Thymus (tissue), 11 donors: ENCODE data around the gene GALP. TPM values are rescaled to one million over a fixed set of nuclear protein-coding genes. Genes with fewer than 3 reads are reported as not detected.
"Not testable (repeated sequence)": the region's sequence is repeated elsewhere in the genome, so short reads cannot be mapped to it uniquely, and the experiment has no call there.

Experiments
- DNase-seq, 9 donors: peaks; one replicate each; pipeline ENCODE4 v3.0.0-alpha.2; 2013; ENCODE audit warnings: low spot score in 9 of 9, low read depth in 6 of 9, missing footprints in 1 of 9
- H3K27ac ChIP-seq, 2 donors: one replicate each; pipeline ENCODE4 v1.5.1; 2013; ENCODE audit warnings: control low read depth in 1 of 2, low read depth in 1 of 2, low read length in 1 of 2, mild to moderate bottlenecking in 1 of 2, moderate library complexity in 1 of 2
- H3K27me3 ChIP-seq, 2 donors: one replicate each; pipeline ENCODE4 v1.5.1; 2013; ENCODE audit warnings: low read length in 1 of 2; ENCODE audit not compliant: control insufficient read depth in 2 of 2, insufficient read depth in 1 of 2
- H3K36me3 ChIP-seq, 2 donors: one replicate each; pipeline ENCODE4 v1.5.1; 2013; ENCODE audit warnings: low read length in 1 of 2, mild to moderate bottlenecking in 1 of 2, moderate library complexity in 1 of 2; ENCODE audit not compliant: control insufficient read depth in 2 of 2, insufficient read depth in 2 of 2
- H3K4me1 ChIP-seq, 2 donors: one replicate each; pipeline ENCODE4 v1.5.1; 2013; ENCODE audit warnings: low read length in 2 of 2; ENCODE audit not compliant: control insufficient read depth in 2 of 2, insufficient read depth in 2 of 2
- H3K4me3 ChIP-seq, 2 donors: one replicate each; pipeline ENCODE4 v1.5.1; 2013; ENCODE audit warnings: low read length in 2 of 2, control low read depth in 1 of 2, mild to moderate bottlenecking in 1 of 2
- H3K9me3 ChIP-seq, 2 donors: one replicate each; pipeline ENCODE4 v1.5.1; 2013; ENCODE audit warnings: low read length in 1 of 2, mild to moderate bottlenecking in 1 of 2; ENCODE audit not compliant: control insufficient read depth in 2 of 2, insufficient read depth in 1 of 2
- WGBS: extraction: QIAGEN DNeasy Blood & Tissue Kit; methylation state at CpG from one replicate; pipeline ENCODE4 v1.1.7; 2013; 5-methylcytosine and 5-hydroxymethylcytosine counted together
- polyA plus RNA-seq: library from polyadenylated mRNA; stranded (reverse); fragments of 200-250 nt; gene quantifications from one replicate; pipeline ENCODE4 v1.2.3, GENCODE V29; 2013
- total RNA-seq: library from RNA; stranded (reverse); fragments of 120-200 nt; gene quantifications from one replicate; pipeline ENCODE4 v1.2.4, GENCODE V29; 2013
- donor health status: healthy.

GALP gene
- total and polyA plus RNA-seq, 2 donors, result 0.39 TPM; not detected in 1

DNA sequence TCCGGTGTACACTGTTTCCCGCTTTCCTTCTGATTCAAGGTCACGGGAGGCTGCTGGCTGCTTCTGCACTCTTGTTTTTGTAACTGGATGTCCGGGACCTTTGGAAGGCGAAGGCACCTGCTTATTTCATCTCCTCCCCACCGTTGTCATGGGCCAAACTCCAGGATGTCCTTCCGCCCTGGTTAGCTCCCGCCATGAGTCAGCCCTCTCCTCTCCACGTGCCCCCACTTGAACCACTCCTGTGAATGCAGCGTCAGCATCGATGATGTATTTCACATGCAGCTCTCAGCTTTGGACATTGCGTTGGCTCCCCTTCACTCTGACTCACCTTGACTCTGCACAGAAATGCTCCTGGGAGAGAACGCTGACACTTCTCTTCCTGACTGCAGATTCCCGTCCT lies 5.5 kb upstream of the GALP start:
- DNase-seq, result no peak
- Histone ChIP-seq H3K4me1 (no peaks in the 10 kb centered on the region), H3K27me3 (no peaks in the 10 kb centered on the region), H3K27ac (no peak overlapping the region), H3K4me3 (no peak overlapping the region), H3K36me3 (no peaks in the 10 kb centered on the region), H3K9me3 (no peaks in the 10 kb centered on the region)
- 84% methylated on average over 14 of the region's 14 CpGs for WGBS

DNA sequence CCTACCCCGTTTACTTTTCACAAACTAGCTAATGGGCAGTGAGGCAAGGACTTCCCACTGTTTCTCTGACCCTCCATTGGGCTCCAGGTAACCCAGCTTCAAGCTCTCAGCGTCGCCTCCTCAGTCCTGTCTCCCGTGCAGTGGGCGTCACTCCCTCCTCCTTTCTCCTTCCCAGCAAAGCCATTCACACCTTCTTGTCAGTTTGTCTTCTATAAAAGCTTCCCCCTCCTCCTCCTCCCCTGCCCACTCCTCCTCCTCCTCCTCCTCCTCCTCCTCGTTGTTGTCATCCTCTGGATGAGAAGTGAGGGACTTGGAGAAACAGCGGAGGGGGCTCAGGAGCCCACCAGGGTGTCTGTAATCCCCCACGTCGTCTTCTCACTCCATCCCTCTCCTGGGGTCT lies 1.7 kb upstream of the GALP start:
- Histone ChIP-seq H3K9me3 (no peaks in the 10 kb centered on the region), H3K4me1 (no peaks in the 10 kb centered on the region), H3K27me3 (no peaks in the 10 kb centered on the region), H3K36me3 (no peaks in the 10 kb centered on the region), H3K4me3 (no peak overlapping the region), H3K27ac (no peak overlapping the region)
- 66% methylated on average over 9 of the region's 9 CpGs for WGBS
- DNase-seq, result no peak

DNA sequence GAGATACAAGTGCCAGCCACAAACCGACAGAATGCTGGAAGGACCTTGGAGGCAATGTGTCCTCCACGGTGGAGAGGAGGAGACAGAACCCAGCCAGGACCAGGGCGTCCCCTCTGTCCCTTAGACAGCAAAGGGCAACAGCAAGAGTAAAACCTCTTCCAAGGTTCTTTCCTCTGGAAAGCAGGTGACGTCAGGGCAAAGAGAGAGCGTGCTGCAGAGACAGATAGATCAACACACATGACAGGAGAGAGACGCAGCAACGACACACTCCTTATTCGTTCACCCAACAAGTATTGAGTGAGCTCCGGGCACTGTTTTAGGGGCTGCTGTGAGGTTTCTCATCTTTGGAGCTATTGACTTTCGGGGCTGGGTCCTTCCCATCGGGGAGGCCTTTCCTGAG lies 1.3 kb upstream of the GALP start:
- Histone ChIP-seq H3K27ac (no peak overlapping the region), H3K9me3 (no peaks in the 10 kb centered on the region), H3K4me1 (no peaks in the 10 kb centered on the region), H3K27me3 (no peaks in the 10 kb centered on the region), H3K36me3 (no peaks in the 10 kb centered on the region), H3K4me3 (no peak overlapping the region)
- DNase-seq, result no peak
- WGBS, result 78% methylated on average over 11 of the region's 11 CpGs

DNA sequence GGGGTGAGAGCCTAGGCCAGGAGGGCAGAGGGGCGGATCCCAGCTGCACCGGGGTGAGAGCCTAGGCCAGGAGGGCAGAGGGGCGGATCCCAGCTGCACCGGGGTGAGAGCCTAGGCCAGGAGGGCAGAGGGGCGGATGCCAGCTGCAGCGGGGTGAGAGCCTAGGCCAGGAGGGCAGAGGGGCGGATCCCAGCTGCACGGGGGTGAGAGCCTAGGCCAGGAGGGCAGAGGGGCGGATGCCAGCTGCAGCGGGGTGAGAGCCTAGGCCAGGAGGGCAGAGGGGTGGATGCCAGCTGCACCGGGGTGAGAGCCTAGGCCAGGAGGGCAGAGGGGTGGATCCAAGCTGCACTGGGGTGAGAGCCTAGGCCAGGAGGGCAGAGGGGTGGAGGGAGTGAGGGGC lies 502 bp downstream of the GALP start:
- H3K36me3 ChIP-seq, H3K27ac ChIP-seq, H3K9me3 ChIP-seq, H3K4me3 ChIP-seq, H3K4me1 ChIP-seq, DNase-seq, H3K27me3 ChIP-seq: not testable (repeated sequence)
- 92% methylated on average over 9 of the region's 11 CpGs for WGBS

DNA sequence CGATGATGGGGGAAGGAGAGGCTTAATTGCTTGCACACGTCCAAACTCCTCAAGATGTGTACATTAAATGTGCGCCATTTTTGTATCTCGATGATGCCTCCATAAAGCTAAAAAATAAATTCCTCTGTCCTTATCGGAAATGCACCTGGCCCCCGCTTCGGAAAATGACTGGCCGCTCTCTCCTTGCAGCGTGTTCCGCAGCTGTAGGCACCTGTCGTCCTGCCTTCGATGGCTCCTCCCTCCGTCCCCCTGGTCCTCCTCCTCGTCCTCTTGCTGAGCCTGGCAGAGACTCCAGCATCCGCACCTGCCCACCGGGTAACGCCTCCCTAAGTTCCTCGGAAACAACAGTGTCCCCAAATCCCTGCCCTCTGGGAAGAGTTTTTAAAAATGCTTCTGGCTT lies 1.1 kb downstream of the GALP start:
- Histone ChIP-seq H3K4me1 (no peaks in the 10 kb centered on the region), H3K27me3 (no peaks in the 10 kb centered on the region), H3K9me3 (no peaks in the 10 kb centered on the region), H3K4me3 (no peak overlapping the region), H3K36me3 (no peaks in the 10 kb centered on the region), H3K27ac (no peak overlapping the region)
- WGBS, result 92% methylated on average over 18 of the region's 18 CpGs
- no peak for DNase-seq

DNA sequence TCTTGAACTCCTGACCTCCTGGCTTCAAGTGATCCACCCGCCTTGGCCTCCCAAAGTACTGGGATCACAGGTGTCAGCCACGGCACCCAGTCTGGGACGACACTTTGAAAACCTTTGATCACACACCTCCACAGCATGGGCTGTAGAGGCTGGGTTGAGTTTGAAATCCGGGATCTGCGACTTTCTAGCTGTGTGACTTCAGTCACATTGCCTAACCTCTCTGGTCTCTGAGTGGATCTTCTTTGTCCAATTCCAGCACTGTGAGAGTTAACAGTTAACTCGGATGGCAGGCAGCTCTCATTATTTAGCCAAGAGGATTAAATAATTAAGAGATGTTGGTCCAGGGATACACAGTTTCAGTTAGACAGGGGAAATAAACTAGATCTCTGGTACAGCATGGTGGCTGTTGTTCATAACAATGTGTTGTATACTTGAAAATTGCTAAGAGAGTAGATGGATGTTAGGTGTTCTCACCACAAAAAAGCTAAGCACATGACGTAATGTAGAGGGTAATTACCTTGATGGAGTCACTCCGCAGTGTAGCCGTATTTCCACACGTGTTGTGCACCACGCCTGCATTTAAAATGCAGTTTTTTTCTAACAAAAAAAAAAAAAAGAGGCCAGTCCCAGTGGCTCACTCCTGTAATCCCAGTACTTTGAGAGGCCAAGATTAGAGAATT lies 1.9 kb downstream of the GALP start:
- 78% methylated on average over 11 of the region's 11 CpGs for WGBS
- no peak for DNase-seq
- no peaks in the 10 kb centered on the region for H3K27me3 ChIP-seq

DNA sequence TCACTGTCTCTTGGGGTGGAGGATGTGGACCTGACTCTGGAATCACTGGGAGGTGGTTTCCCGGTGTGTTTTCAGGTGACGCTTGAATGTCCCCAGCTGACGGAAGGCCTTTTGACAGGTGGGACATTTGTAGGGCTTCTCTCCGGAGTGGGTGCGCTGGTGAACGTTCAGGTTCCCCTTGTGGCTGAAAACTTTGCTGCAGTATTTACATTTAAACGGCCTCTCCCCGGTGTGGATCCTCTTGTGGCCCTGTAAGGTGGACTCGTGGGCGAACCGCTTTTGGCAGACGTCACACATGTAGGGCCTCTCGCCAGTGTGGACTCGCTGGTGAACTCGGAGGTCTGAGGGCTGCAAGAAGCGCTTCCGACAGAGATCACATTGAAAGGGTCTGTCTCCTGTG lies 14.0 kb downstream of the GALP start:
- WGBS, result 87% methylated on average over 17 of the region's 17 CpGs
- DNase-seq, result no peak
- H3K36me3 ChIP-seq, result no peaks in the 10 kb centered on the region
- no peaks in the 10 kb centered on the region for H3K4me1 ChIP-seq
- no peak overlapping the region for H3K27ac ChIP-seq
- H3K27me3 ChIP-seq, result no peaks in the 10 kb centered on the region
- H3K9me3 ChIP-seq, result no peaks in the 10 kb centered on the region
- H3K4me3 ChIP-seq, result no peak overlapping the region

More for the DNA sequence above, 1.9 kb downstream of the GALP start:
- Histone ChIP-seq H3K4me3 (no peak overlapping the region), H3K27ac (no peak overlapping the region), H3K4me1 (no peaks in the 10 kb centered on the region), H3K36me3 (no peaks in the 10 kb centered on the region), H3K9me3 (no peaks in the 10 kb centered on the region)

DNA sequence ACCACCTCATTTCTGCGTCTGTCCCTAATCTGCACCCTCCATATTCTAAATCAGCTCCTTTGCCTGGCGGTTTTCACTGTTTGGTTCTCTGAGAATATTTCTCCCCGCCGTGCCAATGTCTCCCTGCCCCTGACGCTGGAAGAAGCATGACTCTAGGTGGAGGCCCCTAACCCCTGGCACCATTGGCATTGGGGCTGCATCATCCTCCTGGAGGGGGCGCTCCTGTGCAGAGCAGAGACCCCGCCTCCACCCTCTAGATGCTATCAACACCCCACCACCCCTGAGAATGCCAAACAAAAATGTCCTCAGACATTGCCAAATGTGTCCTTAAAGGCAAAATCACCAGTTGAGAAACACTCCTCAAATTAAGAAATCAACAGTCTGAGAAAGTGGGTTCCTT lies 15.3 kb downstream of the GALP start:
- Histone ChIP-seq H3K36me3 (no peaks in the 10 kb centered on the region), H3K27ac (no peak overlapping the region), H3K27me3 (no peaks in the 10 kb centered on the region), H3K4me1 (no peaks in the 10 kb centered on the region), H3K9me3 (no peaks in the 10 kb centered on the region), H3K4me3 (no peak overlapping the region)
- DNase-seq, result no peak
- WGBS, result 87% methylated on average over 7 of the region's 7 CpGs

DNA sequence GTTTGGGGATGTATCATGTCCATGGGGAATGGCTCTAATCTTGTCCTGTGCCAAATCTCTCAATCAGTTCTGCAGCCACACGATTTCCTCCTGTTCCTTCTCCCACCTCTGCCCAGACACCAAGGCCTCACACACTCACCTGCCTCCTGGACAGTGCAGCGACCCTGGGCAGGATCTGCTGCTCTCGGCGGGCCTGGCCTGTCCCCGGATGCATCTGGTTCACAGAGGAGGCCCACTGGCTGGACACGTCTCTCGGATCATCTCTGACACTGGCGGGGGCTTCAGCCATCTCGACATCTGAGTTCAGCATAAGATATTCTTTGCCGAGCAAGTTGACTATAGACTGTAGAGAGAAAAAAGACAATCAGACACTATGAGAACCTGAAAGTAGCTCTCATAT lies 15.9 kb downstream of the GALP start:
- 95% methylated on average over 10 of the region's 10 CpGs for WGBS
- Histone ChIP-seq H3K4me1 (no peaks in the 10 kb centered on the region), H3K27ac (no peak overlapping the region), H3K36me3 (no peaks in the 10 kb centered on the region), H3K27me3 (no peaks in the 10 kb centered on the region), H3K9me3 (no peaks in the 10 kb centered on the region), H3K4me3 (no peak overlapping the region)
- DNase-seq, result no peak
